ENCODE measurements around the gene GLS. TPM values are rescaled to one million over a fixed set of nuclear protein-coding genes. Genes with fewer than 3 reads are reported as not detected.

The GLS gene
- total and polyA plus RNA-seq, 2 of the 13 experiments (the other 11 are each of a cell fraction or from before 2014, with no cell fraction given): 78.6 to 183 TPM

DNA sequence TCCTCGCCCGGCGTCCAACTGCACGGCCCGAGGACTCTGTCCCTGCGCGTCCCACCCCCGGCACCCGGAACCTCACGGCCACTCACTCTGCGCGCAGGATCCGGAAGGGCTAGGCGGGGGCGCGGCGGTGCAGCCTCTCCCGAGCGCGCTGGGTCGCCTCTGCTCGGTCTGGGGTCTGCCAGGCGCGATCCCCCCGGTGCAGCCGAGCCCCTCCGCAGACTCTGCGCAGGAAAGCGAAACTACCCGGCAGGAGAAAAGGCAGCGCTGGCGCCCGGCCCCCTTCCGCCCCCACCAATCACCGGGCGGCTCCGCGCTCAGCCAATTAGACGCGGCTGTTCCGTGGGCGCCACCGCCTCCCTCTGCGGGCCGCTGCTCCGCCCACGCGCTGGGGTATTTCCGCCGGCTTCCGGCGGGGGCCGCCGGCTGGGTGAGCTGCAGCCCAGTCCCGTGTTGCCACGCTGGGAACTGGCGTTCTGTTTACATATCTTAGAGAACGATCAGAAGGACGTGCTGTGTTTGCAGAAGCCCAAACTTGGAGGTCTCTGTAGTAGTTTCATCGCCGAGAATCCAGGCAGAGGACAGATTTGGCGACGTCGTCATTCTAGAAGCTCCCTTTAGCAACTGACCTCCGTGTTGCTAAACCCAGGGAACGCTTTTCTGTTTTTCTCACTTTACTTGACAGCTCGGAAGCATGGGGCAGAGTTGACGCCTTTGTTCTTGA, 133.5 kb downstream of the GLS start, which contains the start of gene STAT1 (continued):
- TF ChIP-seq, protein P1, sequence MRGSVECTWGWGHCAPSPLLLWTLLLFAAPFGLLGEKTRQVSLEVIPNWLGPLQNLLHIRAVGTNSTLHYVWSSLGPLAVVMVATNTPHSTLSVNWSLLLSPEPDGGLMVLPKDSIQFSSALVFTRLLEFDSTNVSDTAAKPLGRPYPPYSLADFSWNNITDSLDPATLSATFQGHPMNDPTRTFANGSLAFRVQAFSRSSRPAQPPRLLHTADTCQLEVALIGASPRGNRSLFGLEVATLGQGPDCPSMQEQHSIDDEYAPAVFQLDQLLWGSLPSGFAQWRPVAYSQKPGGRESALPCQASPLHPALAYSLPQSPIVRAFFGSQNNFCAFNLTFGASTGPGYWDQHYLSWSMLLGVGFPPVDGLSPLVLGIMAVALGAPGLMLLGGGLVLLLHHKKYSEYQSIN (CRISPR knock-in tag; IDR thresholded peaks at IDR 0.05; ENCODE audit: borderline replicate concordance): no peak
- peak; percentile 90 for TF ChIP-seq ZNF558 (CRISPR knock-in tag; IDR thresholded peaks at IDR 0.05; ENCODE audit: borderline replicate concordance)
- TF ChIP-seq KLF15 (CRISPR knock-in tag; IDR thresholded peaks at IDR 0.05; ENCODE audit: borderline replicate concordance): peak; percentile 83; the same call in 1 of the 2 replicates
- no peak for TF ChIP-seq ONECUT2 (CRISPR knock-in tag; IDR thresholded peaks at IDR 0.05)
- TF ChIP-seq, protein P2, sequence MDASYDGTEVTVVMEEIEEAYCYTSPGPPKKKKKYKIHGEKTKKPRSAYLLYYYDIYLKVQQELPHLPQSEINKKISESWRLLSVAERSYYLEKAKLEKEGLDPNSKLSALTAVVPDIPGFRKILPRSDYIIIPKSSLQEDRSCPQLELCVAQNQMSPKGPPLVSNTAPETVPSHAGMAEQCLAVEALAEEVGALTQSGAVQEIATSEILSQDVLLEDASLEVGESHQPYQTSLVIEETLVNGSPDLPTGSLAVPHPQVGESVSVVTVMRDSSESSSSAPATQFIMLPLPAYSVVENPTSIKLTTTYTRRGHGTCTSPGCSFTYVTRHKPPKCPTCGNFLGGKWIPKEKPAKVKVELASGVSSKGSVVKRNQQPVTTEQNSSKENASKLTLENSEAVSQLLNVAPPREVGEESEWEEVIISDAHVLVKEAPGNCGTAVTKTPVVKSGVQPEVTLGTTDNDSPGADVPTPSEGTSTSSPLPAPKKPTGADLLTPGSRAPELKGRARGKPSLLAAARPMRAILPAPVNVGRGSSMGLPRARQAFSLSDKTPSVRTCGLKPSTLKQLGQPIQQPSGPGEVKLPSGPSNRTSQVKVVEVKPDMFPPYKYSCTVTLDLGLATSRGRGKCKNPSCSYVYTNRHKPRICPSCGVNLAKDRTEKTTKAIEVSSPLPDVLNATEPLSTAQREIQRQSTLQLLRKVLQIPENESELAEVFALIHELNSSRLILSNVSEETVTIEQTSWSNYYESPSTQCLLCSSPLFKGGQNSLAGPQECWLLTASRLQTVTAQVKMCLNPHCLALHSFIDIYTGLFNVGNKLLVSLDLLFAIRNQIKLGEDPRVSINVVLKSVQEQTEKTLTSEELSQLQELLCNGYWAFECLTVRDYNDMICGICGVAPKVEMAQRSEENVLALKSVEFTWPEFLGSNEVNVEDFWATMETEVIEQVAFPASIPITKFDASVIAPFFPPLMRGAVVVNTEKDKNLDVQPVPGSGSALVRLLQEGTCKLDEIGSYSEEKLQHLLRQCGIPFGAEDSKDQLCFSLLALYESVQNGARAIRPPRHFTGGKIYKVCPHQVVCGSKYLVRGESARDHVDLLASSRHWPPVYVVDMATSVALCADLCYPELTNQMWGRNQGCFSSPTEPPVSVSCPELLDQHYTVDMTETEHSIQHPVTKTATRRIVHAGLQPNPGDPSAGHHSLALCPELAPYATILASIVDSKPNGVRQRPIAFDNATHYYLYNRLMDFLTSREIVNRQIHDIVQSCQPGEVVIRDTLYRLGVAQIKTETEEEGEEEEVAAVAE (CRISPR knock-in tag; IDR thresholded peaks at IDR 0.05; ENCODE audit: borderline replicate concordance): peak; percentile 90; the same call in 1 of the 2 replicates
- TF ChIP-seq, protein P3, sequence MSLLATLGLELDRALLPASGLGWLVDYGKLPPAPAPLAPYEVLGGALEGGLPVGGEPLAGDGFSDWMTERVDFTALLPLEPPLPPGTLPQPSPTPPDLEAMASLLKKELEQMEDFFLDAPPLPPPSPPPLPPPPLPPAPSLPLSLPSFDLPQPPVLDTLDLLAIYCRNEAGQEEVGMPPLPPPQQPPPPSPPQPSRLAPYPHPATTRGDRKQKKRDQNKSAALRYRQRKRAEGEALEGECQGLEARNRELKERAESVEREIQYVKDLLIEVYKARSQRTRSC (CRISPR knock-in tag; IDR thresholded peaks at IDR 0.05; ENCODE audit: low read depth): no peak
- peak; percentile 67; the same call in 1 of the 2 replicates for TF ChIP-seq ESRRA (CRISPR knock-in tag; IDR thresholded peaks at IDR 0.05; ENCODE audit: low read depth)
- TF ChIP-seq ZNF441 (CRISPR knock-in tag; IDR thresholded peaks at IDR 0.05; ENCODE audit: borderline replicate concordance): no peak; the same call in 1 of the 2 replicates
- 0 out of 2 replicates have a peak, but pooled peaks have one; percentile 41 for TF ChIP-seq ZNF138 (CRISPR knock-in tag; IDR thresholded peaks at IDR 0.05; ENCODE audit: low read depth)
- TF ChIP-seq, protein P4, sequence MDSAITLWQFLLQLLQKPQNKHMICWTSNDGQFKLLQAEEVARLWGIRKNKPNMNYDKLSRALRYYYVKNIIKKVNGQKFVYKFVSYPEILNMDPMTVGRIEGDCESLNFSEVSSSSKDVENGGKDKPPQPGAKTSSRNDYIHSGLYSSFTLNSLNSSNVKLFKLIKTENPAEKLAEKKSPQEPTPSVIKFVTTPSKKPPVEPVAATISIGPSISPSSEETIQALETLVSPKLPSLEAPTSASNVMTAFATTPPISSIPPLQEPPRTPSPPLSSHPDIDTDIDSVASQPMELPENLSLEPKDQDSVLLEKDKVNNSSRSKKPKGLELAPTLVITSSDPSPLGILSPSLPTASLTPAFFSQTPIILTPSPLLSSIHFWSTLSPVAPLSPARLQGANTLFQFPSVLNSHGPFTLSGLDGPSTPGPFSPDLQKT (CRISPR knock-in tag; IDR thresholded peaks at IDR 0.05; ENCODE audit: borderline replicate concordance): no peak
- peak; percentile 98 for TF ChIP-seq RBFOX2 (IDR thresholded peaks at IDR 0.05; ENCODE audit: low read depth, low read length)
- TF ChIP-seq, protein P5, sequence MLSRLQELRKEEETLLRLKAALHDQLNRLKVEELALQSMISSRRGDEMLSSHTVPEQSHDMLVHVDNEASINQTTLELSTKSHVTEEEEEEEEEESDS (CRISPR knock-in tag; IDR thresholded peaks at IDR 0.05; ENCODE audit: borderline replicate concordance): no peak
- TF ChIP-seq JARID2 (CRISPR knock-in tag; IDR thresholded peaks at IDR 0.05; ENCODE audit: insufficient replicate concordance): peak; percentile 86
- peak; percentile 91; the same call in 1 of the 2 replicates for TF ChIP-seq ZSCAN21 (CRISPR knock-in tag; IDR thresholded peaks at IDR 0.05; ENCODE audit: borderline replicate concordance)
- peak; percentile 94 for TF ChIP-seq MIXL1 (CRISPR knock-in tag; IDR thresholded peaks at IDR 0.05)
- TF ChIP-seq ZNF549 (CRISPR knock-in tag; IDR thresholded peaks at IDR 0.05): no peak
- peak; percentile 97 for TF ChIP-seq ZNF343 (CRISPR knock-in tag; IDR thresholded peaks at IDR 0.05)
- peak; percentile 98 for TF ChIP-seq ATF7-NPFF (CRISPR knock-in tag; IDR thresholded peaks at IDR 0.05; ENCODE audit: low read depth)

Data from HepG2 (cell line).